ENCODE data around the gene TPD52L2. TPM values are rescaled to one million over a fixed set of nuclear protein-coding genes. Genes with fewer than 3 reads are reported as not detected.

TPD52L2 gene
- 68.5 TPM for polyA plus RNA-seq (2013, experiment 1 of 2)
- 63.7 TPM for polyA plus RNA-seq (2013, experiment 2 of 2)

GRCh38 chr20:63864978-63865640 is at the start of gene TPD52L2:
Gene TPD52L2 (plus strand): TSS chr20:63865270. CDS start chr20:63865366, 96 bp downstream.
- Histone ChIP-seq H3K27ac (ENCODE audit: low read depth, low read length) (peak within 1 kb of the TSS; percentile 82), H3K4me1 (ENCODE audit: insufficient read depth, low read length) (0 out of 2 replicates have a peak, but pooled peaks cover 4% of the 10 kb centered on the region), H3K27me3 (ENCODE audit: insufficient read depth, low read length) (no peaks in the 10 kb centered on the region), H3K36me3 (ENCODE audit: insufficient read depth, low read length) (peaks cover 24% of the 10 kb centered on the region), H3K9me3 (ENCODE audit: insufficient read depth, low read depth, low read length) (no peaks in the 10 kb centered on the region), H3K9ac (ENCODE audit: low read depth, low read length) (peak within 1 kb of the TSS; percentile 90), H3K4me3 (ENCODE audit: low read length) (peak within 1 kb of the TSS; percentile 82)
- under 1% methylated on average over 68 of the region's 68 CpGs for WGBS

GRCh38 chr20:63815615-63816253 is 49.3 kb upstream of the TPD52L2 start:
- Histone ChIP-seq H3K4me3 (ENCODE audit: low read length) (no peak overlapping the region), H3K27me3 (ENCODE audit: insufficient read depth, low read length) (no peaks in the 10 kb centered on the region), H3K9me3 (ENCODE audit: insufficient read depth, low read depth, low read length) (no peaks in the 10 kb centered on the region), H3K27ac (ENCODE audit: low read depth, low read length) (no peak overlapping the region; the same call in 1 of the 2 replicates), H3K9ac (ENCODE audit: low read depth, low read length) (no peak overlapping the region), H3K4me1 (ENCODE audit: insufficient read depth, low read length) (no peaks in the 10 kb centered on the region), H3K36me3 (ENCODE audit: insufficient read depth, low read length) (no peaks in the 10 kb centered on the region)
- 98% methylated on average over 14 of the region's 14 CpGs for WGBS

GRCh38 chr20:63819224-63819921 is 45.7 kb upstream of the TPD52L2 start:
- no peaks in the 10 kb centered on the region for H3K27me3 ChIP-seq (ENCODE audit: insufficient read depth, low read length)
- no peak overlapping the region for H3K9ac ChIP-seq (ENCODE audit: low read depth, low read length)
- 78% methylated on average over 24 of the region's 24 CpGs for WGBS
- H3K27ac ChIP-seq (ENCODE audit: low read depth, low read length), result no peak overlapping the region
- H3K36me3 ChIP-seq (ENCODE audit: insufficient read depth, low read length), result no peaks in the 10 kb centered on the region
- H3K9me3 ChIP-seq (ENCODE audit: insufficient read depth, low read depth, low read length), result no peaks in the 10 kb centered on the region
- no peaks in the 10 kb centered on the region for H3K4me1 ChIP-seq (ENCODE audit: insufficient read depth, low read length)
- no peak overlapping the region for H3K4me3 ChIP-seq (ENCODE audit: low read length)

- no peaks in the 10 kb centered on the region for H3K27me3 ChIP-seq (ENCODE audit: insufficient read depth, low read length)
- WGBS, result 94% methylated on average over 8 of the region's 8 CpGs
- no peak overlapping the region for H3K27ac ChIP-seq (ENCODE audit: low read depth, low read length)
Observed at GRCh38 chr20:63821811-63822210, 43.3 kb upstream of the TPD52L2 start.

GRCh38 chr20:63822276-63822696 is 42.8 kb upstream of the TPD52L2 start:
- no peaks in the 10 kb centered on the region for H3K36me3 ChIP-seq (ENCODE audit: insufficient read depth, low read length)
- 92% methylated on average over 15 of the region's 15 CpGs for WGBS
- no peaks in the 10 kb centered on the region for H3K9me3 ChIP-seq (ENCODE audit: insufficient read depth, low read depth, low read length)
- H3K27ac ChIP-seq (ENCODE audit: low read depth, low read length), result no peak overlapping the region
- H3K9ac ChIP-seq (ENCODE audit: low read depth, low read length), result no peak overlapping the region
- no peaks in the 10 kb centered on the region for H3K27me3 ChIP-seq (ENCODE audit: insufficient read depth, low read length)
- no peaks in the 10 kb centered on the region for H3K4me1 ChIP-seq (ENCODE audit: insufficient read depth, low read length)
- no peak overlapping the region for H3K4me3 ChIP-seq (ENCODE audit: low read length)

More at GRCh38 chr20:63821811-63822210, 43.3 kb upstream of the TPD52L2 start:
- Histone ChIP-seq H3K4me3 (ENCODE audit: low read length) (no peak overlapping the region), H3K9me3 (ENCODE audit: insufficient read depth, low read depth, low read length) (no peaks in the 10 kb centered on the region), H3K9ac (ENCODE audit: low read depth, low read length) (no peak overlapping the region), H3K4me1 (ENCODE audit: insufficient read depth, low read length) (no peaks in the 10 kb centered on the region), H3K36me3 (ENCODE audit: insufficient read depth, low read length) (no peaks in the 10 kb centered on the region)

- WGBS, result 70% methylated on average over 12 of the region's 12 CpGs
- Histone ChIP-seq H3K27ac (ENCODE audit: low read depth, low read length) (no peak overlapping the region), H3K27me3 (ENCODE audit: insufficient read depth, low read length) (peaks cover 5% of the 10 kb centered on the region; the same call in 1 of the 2 replicates), H3K36me3 (ENCODE audit: insufficient read depth, low read length) (no peaks in the 10 kb centered on the region), H3K4me1 (ENCODE audit: insufficient read depth, low read length) (no peaks in the 10 kb centered on the region), H3K4me3 (ENCODE audit: low read length) (no peak overlapping the region), H3K9me3 (ENCODE audit: insufficient read depth, low read depth, low read length) (no peaks in the 10 kb centered on the region), H3K9ac (ENCODE audit: low read depth, low read length) (no peak overlapping the region)
Observed at GRCh38 chr20:63823691-63824311, 41.3 kb upstream of the TPD52L2 start.

- peaks cover 19% of the 10 kb centered on the region for H3K27me3 ChIP-seq (ENCODE audit: insufficient read depth, low read length)
- WGBS, result 92% methylated on average over 25 of the region's 25 CpGs
- no peak overlapping the region for H3K27ac ChIP-seq (ENCODE audit: low read depth, low read length)
Observed at GRCh38 chr20:63825331-63826118, 39.5 kb upstream of the TPD52L2 start.

GRCh38 chr20:63826753-63827152 is 38.3 kb upstream of the TPD52L2 start:
- WGBS, result 94% methylated on average over 13 of the region's 13 CpGs

More at GRCh38 chr20:63825331-63826118, 39.5 kb upstream of the TPD52L2 start:
- Histone ChIP-seq H3K4me3 (ENCODE audit: low read length) (no peak overlapping the region), H3K9ac (ENCODE audit: low read depth, low read length) (no peak overlapping the region), H3K36me3 (ENCODE audit: insufficient read depth, low read length) (no peaks in the 10 kb centered on the region), H3K9me3 (ENCODE audit: insufficient read depth, low read depth, low read length) (no peaks in the 10 kb centered on the region), H3K4me1 (ENCODE audit: insufficient read depth, low read length) (peaks cover 9% of the 10 kb centered on the region; the same call in 1 of the 2 replicates)

GRCh38 chr20:63828124-63828523 is 36.9 kb upstream of the TPD52L2 start:
- H3K27ac ChIP-seq (ENCODE audit: low read depth, low read length), result no peak overlapping the region
- no peaks in the 10 kb centered on the region for H3K36me3 ChIP-seq (ENCODE audit: insufficient read depth, low read length)
- WGBS, result 88% methylated on average over 8 of the region's 8 CpGs
- no peak overlapping the region for H3K4me3 ChIP-seq (ENCODE audit: low read length)
- no peak overlapping the region for H3K9ac ChIP-seq (ENCODE audit: low read depth, low read length)
- H3K4me1 ChIP-seq (ENCODE audit: insufficient read depth, low read length), result peaks cover 9% of the 10 kb centered on the region; the same call in 1 of the 2 replicates
- no peaks in the 10 kb centered on the region for H3K9me3 ChIP-seq (ENCODE audit: insufficient read depth, low read depth, low read length)
- peaks cover 37% of the 10 kb centered on the region for H3K27me3 ChIP-seq (ENCODE audit: insufficient read depth, low read length)

More at GRCh38 chr20:63826753-63827152, 38.3 kb upstream of the TPD52L2 start:
- H3K36me3 ChIP-seq (ENCODE audit: insufficient read depth, low read length), result no peaks in the 10 kb centered on the region
- peaks cover 24% of the 10 kb centered on the region for H3K27me3 ChIP-seq (ENCODE audit: insufficient read depth, low read length)
- no peak overlapping the region for H3K27ac ChIP-seq (ENCODE audit: low read depth, low read length)
- H3K4me3 ChIP-seq (ENCODE audit: low read length), result no peak overlapping the region
- no peaks in the 10 kb centered on the region for H3K9me3 ChIP-seq (ENCODE audit: insufficient read depth, low read depth, low read length)
- H3K4me1 ChIP-seq (ENCODE audit: insufficient read depth, low read length), result peaks cover 9% of the 10 kb centered on the region; the same call in 1 of the 2 replicates
- H3K9ac ChIP-seq (ENCODE audit: low read depth, low read length), result no peak overlapping the region

GRCh38 chr20:63828545-63828944 is 36.5 kb upstream of the TPD52L2 start:
- H3K4me3 ChIP-seq (ENCODE audit: low read length), result no peak overlapping the region
- H3K9ac ChIP-seq (ENCODE audit: low read depth, low read length), result no peak overlapping the region
- H3K36me3 ChIP-seq (ENCODE audit: insufficient read depth, low read length), result no peaks in the 10 kb centered on the region
- peaks cover 9% of the 10 kb centered on the region; the same call in 1 of the 2 replicates for H3K4me1 ChIP-seq (ENCODE audit: insufficient read depth, low read length)
- peaks cover 41% of the 10 kb centered on the region for H3K27me3 ChIP-seq (ENCODE audit: insufficient read depth, low read length)
- H3K27ac ChIP-seq (ENCODE audit: low read depth, low read length), result no peak overlapping the region
- H3K9me3 ChIP-seq (ENCODE audit: insufficient read depth, low read depth, low read length), result no peaks in the 10 kb centered on the region
- 83% methylated on average over 14 of the region's 14 CpGs for WGBS

All from HUES64 (cell line).